ENCODE results near the gene AACS. TPM values are rescaled to one million over a fixed set of nuclear protein-coding genes. Genes with fewer than 3 reads are reported as not detected.
"Not testable (repeated sequence)": the region's sequence is repeated elsewhere in the genome, so short reads cannot be mapped to it uniquely, and the experiment has no call there.

AACS gene
- total and polyA plus RNA-seq, 2 of the 8 experiments (the other 6 are each of a cell fraction or from before 2014, with no cell fraction given) = 51.9 to 52.4 TPM

- TF ChIP-seq TAF7 (optimal IDR thresholded peaks at IDR 0.05; ENCODE audit: borderline replicate concordance, low read depth, low read length) (no peak), FOSL1 (IDR thresholded peaks at IDR 0.05; ENCODE audit: insufficient read depth, low read depth, low read length) (no peak), CEBPB (IDR thresholded peaks at IDR 0.05; ENCODE audit: low read depth, low read length) (no peak)
Measured at GRCh38 chr12:125061229-125061628, 4.0 kb upstream of the AACS start (continued).

DNA sequence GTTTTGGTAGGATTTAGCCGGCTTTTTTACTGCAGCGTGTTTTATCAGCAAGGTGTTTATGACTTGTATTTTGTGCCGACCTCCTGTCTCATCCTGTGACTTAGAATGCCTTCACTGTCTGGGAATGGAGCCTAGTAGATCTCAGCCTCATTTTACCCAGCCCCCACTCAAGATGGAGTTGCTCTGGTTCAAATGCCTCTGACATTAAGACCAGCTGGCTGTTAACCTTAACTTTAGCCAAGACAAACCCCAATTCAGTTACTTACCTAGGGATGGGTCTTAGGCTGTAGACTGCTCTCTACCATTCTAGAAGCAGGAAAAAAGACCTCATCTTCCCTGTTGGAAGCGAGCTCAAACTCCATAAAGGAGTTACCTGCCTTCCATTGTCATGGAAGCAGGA lies 1.7 kb upstream of the AACS start:
- H3K56ac ChIP-seq (replicated peaks; ENCODE audit: insufficient read length, low read depth, low read length); H3K4me3 ChIP-seq (ENCODE audit: extremely low read depth in 1 of 4, insufficient read depth in 2 of 4, low read depth in 3 of 4, low read length in 4 of 4); H4K8ac ChIP-seq (ENCODE audit: extremely low read depth, insufficient read depth, low read length); H3K9ac ChIP-seq (replicated peaks in 1 of 4; ENCODE audit: extremely low read depth in 1 of 4, low read depth in 3 of 4, low read length in 3 of 4); H3K14ac ChIP-seq (ENCODE audit: insufficient read length); H3K27ac ChIP-seq (ENCODE audit: low read depth, low read length); H3K79me1 ChIP-seq (ENCODE audit: low read depth, low read length); H4K20me1 ChIP-seq (replicated peaks in 1 of 2; ENCODE audit: control insufficient read depth in 1 of 2, insufficient read depth in 2 of 2, low read length in 2 of 2); H3K23ac ChIP-seq (ENCODE audit: insufficient read length); H2BK120ac ChIP-seq (replicated peaks; ENCODE audit: low read depth, low read length); H3K36me3 ChIP-seq (ENCODE audit: control insufficient read depth in 2 of 4, insufficient read depth in 4 of 4, low read length in 3 of 4); H3K27me3 ChIP-seq (replicated peaks in 1 of 4; ENCODE audit: control insufficient read depth in 3 of 4, extremely low read depth in 1 of 4, insufficient read depth in 3 of 4, low read length in 3 of 4); H2AFZ ChIP-seq (ENCODE audit: low read length); H3K4ac ChIP-seq (replicated peaks; ENCODE audit: insufficient read length, low read depth, low read length); H4K5ac ChIP-seq (ENCODE audit: insufficient read length, low read depth, low read length); DNase-seq (ENCODE audit: low read depth in 1 of 2, low spot score in 2 of 2); H4K91ac ChIP-seq (replicated peaks; ENCODE audit: insufficient read length, low read length); FAIRE-seq; H3K9me3 ChIP-seq (ENCODE audit: insufficient read depth in 2 of 2, low read depth in 1 of 2, low read length in 1 of 2); H2BK5ac ChIP-seq (ENCODE audit: low read depth, low read length): not testable (repeated sequence)
- Histone ChIP-seq H3K18ac (ENCODE audit: extremely low read depth, low read length) (0 out of 2 replicates have a peak overlapping the region, but pooled peaks have one; percentile 6), H2BK15ac (ENCODE audit: low read length) (peak overlapping the region; percentile 53; the same call in 1 of the 2 replicates), H2BK20ac (ENCODE audit: low read length) (peak overlapping the region; percentile 29), H2BK12ac (ENCODE audit: low read depth, low read length) (peak overlapping the region; percentile 75), H3K4me1 (replicated peaks in 1 of 4; ENCODE audit: control insufficient read depth in 3 of 4, insufficient read depth in 4 of 4, low read length in 3 of 4) (peaks cover 6 to 23% (median 11%) of the 10 kb centered on the region in 4 experiments), H3K4me2 (ENCODE audit: insufficient read depth in 1 of 2, low read depth in 2 of 2, low read length in 2 of 2) (peak overlapping the region in 1 of 2 experiments; percentile 77; a peak in 1 of 4 replicates), H3K23me2 (ENCODE audit: low read depth, low read length) (peaks cover 10% of the 10 kb centered on the region), H2AK5ac (ENCODE audit: low read depth, low read length) (peak overlapping the region; percentile 65; the same call in 1 of the 2 replicates), H3K79me2 (ENCODE audit: control insufficient read depth in 1 of 2, insufficient read depth in 2 of 2, low read length in 2 of 2) (peaks cover 3 to 25% of the 10 kb centered on the region in 2 experiments; a peak in 3 of 4 replicates)
- CTCF ChIA-PET (ENCODE audit: partially characterized antibody) = interaction anchor here (1.3 to 2.3 kb wide), 2 partner anchors 13 to 26 kb away, joined by 3 to 6 read pairs; no protein-coding TSS in a partner anchor
- WGBS, 2 experiments (ENCODE audit: extremely low coverage in 1 of 2, insufficient coverage in 1 of 2, insufficient read length in 1 of 2, insufficient replicate concordance in 2 of 2, low coverage in 1 of 2, low lambda C conversion rate in 2 of 2, missing lambda C conversion rate in 1 of 2) = 82% methylated on average over 4 of the region's 4 CpGs; no CpG with 5 or more reads in 1 of the 2 experiments
- POLR2A ChIA-PET (ENCODE audit: partially characterized antibody) = interaction anchor here (1.2 to 3.5 kb wide), 2 partner anchors 13 to 123 kb away, joined by 3 to 32 read pairs; no protein-coding TSS in a partner anchor

All from H1 (cell line).